Coronary artery (tissue), 2 donors: ENCODE data around the gene SNRNP48.

Experiments
- DNase-seq: peaks from one replicate; pipeline ENCODE4 v3.0.0-alpha.2; 2017; ENCODE audit warnings: low spot score
- H3K27ac ChIP-seq, 2 donors: fragments of 200-600 bp; sonication (generic); one replicate each; pipeline ENCODE4 v1.5.1; 2016 to 2019
- H3K4me3 ChIP-seq: fragments of 200-600 bp; sonication (generic); 2 replicates; pipeline ENCODE4 v1.5.1; 2016; ENCODE audit warnings: mild to moderate bottlenecking, moderate library complexity
- TF ChIP-seq, protein P1 (sequence below): fragments of 200-600 bp; sonication (generic); IDR thresholded peaks from one replicate; pipeline ENCODE4 v1.5.1; 2019; ENCODE audit warnings: antibody characterized with exemption

Gene SNRNP48

GRCh38 chr6:7580537-7580926 is 9.5 kb upstream of the SNRNP48 start:
- H3K27ac ChIP-seq = no peak overlapping the region
- no peak for DNase-seq
- H3K4me3 ChIP-seq = no peak overlapping the region
- TF ChIP-seq, protein P1, sequence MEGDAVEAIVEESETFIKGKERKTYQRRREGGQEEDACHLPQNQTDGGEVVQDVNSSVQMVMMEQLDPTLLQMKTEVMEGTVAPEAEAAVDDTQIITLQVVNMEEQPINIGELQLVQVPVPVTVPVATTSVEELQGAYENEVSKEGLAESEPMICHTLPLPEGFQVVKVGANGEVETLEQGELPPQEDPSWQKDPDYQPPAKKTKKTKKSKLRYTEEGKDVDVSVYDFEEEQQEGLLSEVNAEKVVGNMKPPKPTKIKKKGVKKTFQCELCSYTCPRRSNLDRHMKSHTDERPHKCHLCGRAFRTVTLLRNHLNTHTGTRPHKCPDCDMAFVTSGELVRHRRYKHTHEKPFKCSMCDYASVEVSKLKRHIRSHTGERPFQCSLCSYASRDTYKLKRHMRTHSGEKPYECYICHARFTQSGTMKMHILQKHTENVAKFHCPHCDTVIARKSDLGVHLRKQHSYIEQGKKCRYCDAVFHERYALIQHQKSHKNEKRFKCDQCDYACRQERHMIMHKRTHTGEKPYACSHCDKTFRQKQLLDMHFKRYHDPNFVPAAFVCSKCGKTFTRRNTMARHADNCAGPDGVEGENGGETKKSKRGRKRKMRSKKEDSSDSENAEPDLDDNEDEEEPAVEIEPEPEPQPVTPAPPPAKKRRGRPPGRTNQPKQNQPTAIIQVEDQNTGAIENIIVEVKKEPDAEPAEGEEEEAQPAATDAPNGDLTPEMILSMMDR = no peak

DNA sequence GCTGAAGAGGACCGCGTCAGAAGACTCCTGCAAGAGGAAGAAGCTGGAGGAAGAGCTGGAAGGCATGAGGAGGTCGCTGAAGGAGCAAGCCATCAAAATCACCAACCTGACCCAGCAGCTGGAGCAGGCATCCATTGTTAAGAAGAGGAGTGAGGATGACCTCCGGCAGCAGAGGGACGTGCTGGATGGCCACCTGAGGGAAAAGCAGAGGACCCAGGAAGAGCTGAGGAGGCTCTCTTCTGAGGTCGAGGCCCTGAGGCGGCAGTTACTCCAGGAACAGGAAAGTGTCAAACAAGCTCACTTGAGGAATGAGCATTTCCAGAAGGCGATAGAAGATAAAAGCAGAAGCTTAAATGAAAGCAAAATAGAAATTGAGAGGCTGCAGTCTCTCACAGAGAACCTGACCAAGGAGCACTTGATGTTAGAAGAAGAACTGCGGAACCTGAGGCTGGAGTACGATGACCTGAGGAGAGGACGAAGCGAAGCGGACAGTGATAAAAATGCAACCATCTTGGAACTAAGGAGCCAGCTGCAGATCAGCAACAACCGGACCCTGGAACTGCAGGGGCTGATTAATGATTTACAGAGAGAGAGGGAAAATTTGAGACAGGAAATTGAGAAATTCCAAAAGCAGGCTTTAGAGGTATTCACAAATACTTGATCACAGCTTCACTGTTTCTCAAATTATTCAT is 8.9 kb upstream of the SNRNP48 start:
- TF ChIP-seq, protein P1 = no peak

DNA sequence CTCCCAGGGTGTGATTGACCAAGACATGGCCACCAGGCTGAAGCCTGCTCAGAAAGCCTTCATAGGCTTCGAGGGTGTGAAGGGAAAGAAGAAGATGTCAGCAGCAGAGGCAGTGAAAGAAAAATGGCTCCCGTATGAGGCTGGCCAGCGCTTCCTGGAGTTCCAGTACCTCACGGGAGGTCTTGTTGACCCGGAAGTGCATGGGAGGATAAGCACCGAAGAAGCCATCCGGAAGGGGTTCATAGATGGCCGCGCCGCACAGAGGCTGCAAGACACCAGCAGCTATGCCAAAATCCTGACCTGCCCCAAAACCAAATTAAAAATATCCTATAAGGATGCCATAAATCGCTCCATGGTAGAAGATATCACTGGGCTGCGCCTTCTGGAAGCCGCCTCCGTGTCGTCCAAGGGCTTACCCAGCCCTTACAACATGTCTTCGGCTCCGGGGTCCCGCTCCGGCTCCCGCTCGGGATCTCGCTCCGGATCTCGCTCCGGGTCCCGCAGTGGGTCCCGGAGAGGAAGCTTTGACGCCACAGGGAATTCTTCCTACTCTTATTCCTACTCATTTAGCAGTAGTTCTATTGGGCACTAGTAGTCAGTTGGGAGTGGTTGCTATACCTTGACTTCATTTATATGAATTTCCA is 4.6 kb upstream of the SNRNP48 start:
- Histone ChIP-seq H3K27ac (no peak overlapping the region), H3K4me3 (no peak overlapping the region)
- TF ChIP-seq, protein P1 = no peak
- DNase-seq = no peak

More for the DNA sequence above, 8.9 kb upstream of the SNRNP48 start:
- H3K4me3 ChIP-seq = no peak overlapping the region
- no peak for DNase-seq
- no peak overlapping the region for H3K27ac ChIP-seq

DNA sequence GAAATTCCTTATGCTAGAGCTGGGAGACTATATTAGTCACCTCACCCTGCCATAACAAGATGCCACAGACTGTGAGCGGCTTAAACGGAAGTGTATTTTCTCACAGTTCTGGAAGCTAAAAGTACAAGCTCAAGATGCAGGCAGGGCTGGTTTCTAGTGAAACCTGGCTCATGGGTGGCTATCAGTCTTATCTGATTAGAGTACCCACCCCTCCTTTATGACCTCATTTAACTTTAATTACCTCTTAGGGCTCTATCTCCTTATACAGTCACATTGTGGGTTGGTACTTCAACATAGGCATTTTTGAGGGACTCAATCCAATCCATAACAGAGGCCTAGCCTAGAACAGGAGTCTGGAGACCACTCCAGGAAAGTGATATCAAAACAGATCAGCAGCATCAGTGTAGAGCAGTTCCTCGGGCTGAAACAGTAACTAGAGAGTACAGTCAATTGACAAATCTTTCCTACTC is 2.3 kb upstream of the SNRNP48 start:
- no peak overlapping the region for H3K27ac ChIP-seq

DNA sequence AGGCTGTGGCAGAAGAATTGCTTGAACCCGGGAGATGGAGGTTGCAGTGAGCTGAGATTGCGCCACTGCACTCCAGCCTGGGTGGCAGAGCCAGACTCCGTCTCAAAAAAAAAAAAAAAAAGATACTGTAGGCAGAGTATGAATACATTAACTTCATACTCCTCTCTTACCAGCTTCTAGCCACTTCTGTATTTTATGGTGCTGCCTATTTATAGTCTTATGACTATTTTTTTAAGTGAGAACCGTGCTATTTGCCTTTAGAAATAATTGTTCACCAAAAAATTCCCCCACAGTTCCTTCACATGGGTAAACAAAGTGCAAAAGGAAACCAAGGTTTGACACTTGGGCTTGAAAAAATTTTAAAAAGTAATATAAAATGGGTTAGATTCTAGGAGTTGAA is 1.5 kb upstream of the SNRNP48 start:
- no peak for DNase-seq
- TF ChIP-seq, protein P1 = no peak
- Histone ChIP-seq H3K4me3 (no peak overlapping the region), H3K27ac (no peak overlapping the region)

More for the DNA sequence above, 2.3 kb upstream of the SNRNP48 start:
- no peak overlapping the region for H3K4me3 ChIP-seq
- TF ChIP-seq, protein P1 = no peak
- no peak for DNase-seq

- TF ChIP-seq, protein P1 = no peak
- no peak for DNase-seq
- H3K27ac ChIP-seq = peak overlapping the region in 1 of 2 donors; percentile 70
- H3K4me3 ChIP-seq = peak overlapping the region; percentile 96
Observed at GRCh38 chr6:7589221-7589620, 777 bp upstream of the SNRNP48 start.

- Histone ChIP-seq H3K4me3 (peak overlapping the region; percentile 96), H3K27ac (peak overlapping the region; percentile 70 to 81)
- no peak for DNase-seq
- TF ChIP-seq, protein P1 = no peak
Observed at GRCh38 chr6:7590918-7591302, 912 bp downstream of the SNRNP48 start.
